Transverse colon (tissue), 4 donors: ENCODE results near the gene NUDT21. TPM values are rescaled to one million over a fixed set of nuclear protein-coding genes. Genes with fewer than 3 reads are reported as not detected.

Source experiments
- DNase-seq: peaks from one replicate; pipeline ENCODE4 v3.0.0-alpha.2; 2019
- H3K27ac ChIP-seq, 4 donors: fragments of 200-600 bp; sonication (generic); 2 replicates each; pipeline ENCODE4 v1.5.1; 2016 to 2018; ENCODE audit warnings: inconsistent platforms in 4 of 4
- H3K27me3 ChIP-seq: fragments of 200-600 bp; sonication (generic); 2 replicates; pipeline ENCODE4 v1.5.1; 2017; ENCODE audit warnings: inconsistent platforms
- H3K36me3 ChIP-seq, 4 donors: fragments of 200-600 bp; sonication (generic); 2 replicates each; pipeline ENCODE4 v1.5.1; 2017 to 2019; ENCODE audit warnings: inconsistent platforms in 4 of 4
- H3K4me1 ChIP-seq, 4 donors: fragments of 200-600 bp; sonication (generic); 2 replicates each; pipeline ENCODE4 v1.5.1; 2017 to 2020; ENCODE audit warnings: inconsistent platforms in 4 of 4
- H3K4me3 ChIP-seq, 4 donors: fragments of 200-600 bp; sonication (generic); 1 replicate in 1 of 4; 2 replicates in 3 of 4; pipeline versions ENCODE4 v1.5.1 to v1.6.1; 2017 to 2019; ENCODE audit warnings: inconsistent platforms in 4 of 4
- H3K9me3 ChIP-seq, 2 donors: fragments of 200-600 bp; sonication (generic); 2 replicates each; pipeline ENCODE4 v1.5.1; 2017 to 2019; ENCODE audit warnings: inconsistent platforms in 2 of 2
- EP300 ChIP-seq: sonication (generic); formaldehyde crosslinking; IDR thresholded peaks from one replicate; pipeline ENCODE4 v1.6.1; 2017; ENCODE audit warnings: antibody characterized with exemption, low read depth
- POLR2A ChIP-seq: fragments of 450-650 bp; IDR thresholded peaks from one replicate; pipeline ENCODE4 v1.6.1; 2016; ENCODE audit warnings: antibody characterized with exemption, mild to moderate bottlenecking, moderate library complexity
- POLR2AphosphoS5 ChIP-seq, 3 donors: sonication (generic); formaldehyde crosslinking; IDR thresholded peaks; one replicate each; pipeline ENCODE4 v1.6.1; 2016; ENCODE audit warnings: antibody characterized with exemption in 3 of 3
- WGBS, 2 donors: methylation state at CpG; one replicate each; pipeline ENCODE4 v1.1.5; 2018; ENCODE audit warnings: low coverage in 1 of 2; 5-methylcytosine and 5-hydroxymethylcytosine counted together
- in situ Hi-C, 4 donors: fragments of 200-750 bp; cut with MboI; loops; one replicate each; pipeline versions ENCODE4 v1.15.0 to v1.15.1; 2017; ENCODE audit warnings: low sequenced_read_pairs in 3 of 4, low pct_ligation_motif_present in 1 of 4, low pct_unique_long_range_greater_than_20kb in 1 of 4
- intact Hi-C: fragments of 100-400 bp; cut with DNase I; formaldehyde crosslinking; loops from one replicate; pipeline ENCODE4 v1.15.1; 2023; ENCODE audit warnings: low total_unique reads
- total RNA-seq, 4 donors: library from RNA; depleted of rRNA; stranded (reverse); fragments of >200 nt; gene quantifications; one replicate each; pipeline ENCODE4 v1.1.0, GENCODE V29; 2016
- TF ChIP-seq, protein P1 (sequence below), 5 experiments: fragments of 200-600 bp in 3 of 5; fragments of 450-650 bp in 2 of 5; sonication (generic) in 3 of 5; IDR thresholded peaks; 1 replicate in 2 of 5; 2 replicates in 3 of 5; pipeline ENCODE4 v1.5.1; 2016 to 2017; ENCODE audit warnings: antibody characterized with exemption in 5 of 5, inconsistent platforms in 3 of 5, mild to moderate bottlenecking in 2 of 5, moderate library complexity in 1 of 5

Gene NUDT21
- total RNA-seq, 4 donors from 2014 or later: 7.5 to 41.9 (median 23.0) TPM

DNA sequence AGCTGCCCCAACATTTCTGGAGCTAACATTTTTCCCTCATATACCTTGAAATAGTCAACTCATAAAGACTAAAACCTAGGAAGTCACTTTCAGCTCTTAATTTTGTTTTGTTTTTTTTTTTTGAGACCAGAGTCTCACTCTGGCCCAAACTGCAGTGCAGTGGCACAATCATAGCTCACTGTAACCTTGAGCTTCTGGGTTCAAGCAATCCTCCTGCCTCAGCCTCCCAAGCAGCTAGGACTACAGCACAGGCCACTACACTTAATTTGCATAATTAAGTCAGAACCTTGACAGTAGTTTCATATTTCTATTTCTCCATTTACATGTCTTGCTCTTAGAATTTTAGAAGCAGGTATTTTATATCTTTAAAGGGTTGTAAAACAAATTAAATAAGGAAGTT lies 30.5 kb downstream of the NUDT21 start:
- Histone ChIP-seq H3K4me1 (peaks cover 9 to 45% (median 22%) of the 10 kb centered on the region in 4 donors), H3K27me3 (no peaks in the 10 kb centered on the region), H3K36me3 (no peaks in the 10 kb centered on the region), H3K9me3 (no peaks in the 10 kb centered on the region), H3K27ac (no peak overlapping the region), H3K4me3 (no peak overlapping the region)
- intact Hi-C loops: no loop called here
- no peak for DNase-seq
- in situ Hi-C loops: no loop called here
- TF ChIP-seq, protein P1, sequence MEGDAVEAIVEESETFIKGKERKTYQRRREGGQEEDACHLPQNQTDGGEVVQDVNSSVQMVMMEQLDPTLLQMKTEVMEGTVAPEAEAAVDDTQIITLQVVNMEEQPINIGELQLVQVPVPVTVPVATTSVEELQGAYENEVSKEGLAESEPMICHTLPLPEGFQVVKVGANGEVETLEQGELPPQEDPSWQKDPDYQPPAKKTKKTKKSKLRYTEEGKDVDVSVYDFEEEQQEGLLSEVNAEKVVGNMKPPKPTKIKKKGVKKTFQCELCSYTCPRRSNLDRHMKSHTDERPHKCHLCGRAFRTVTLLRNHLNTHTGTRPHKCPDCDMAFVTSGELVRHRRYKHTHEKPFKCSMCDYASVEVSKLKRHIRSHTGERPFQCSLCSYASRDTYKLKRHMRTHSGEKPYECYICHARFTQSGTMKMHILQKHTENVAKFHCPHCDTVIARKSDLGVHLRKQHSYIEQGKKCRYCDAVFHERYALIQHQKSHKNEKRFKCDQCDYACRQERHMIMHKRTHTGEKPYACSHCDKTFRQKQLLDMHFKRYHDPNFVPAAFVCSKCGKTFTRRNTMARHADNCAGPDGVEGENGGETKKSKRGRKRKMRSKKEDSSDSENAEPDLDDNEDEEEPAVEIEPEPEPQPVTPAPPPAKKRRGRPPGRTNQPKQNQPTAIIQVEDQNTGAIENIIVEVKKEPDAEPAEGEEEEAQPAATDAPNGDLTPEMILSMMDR (IDR thresholded peaks at IDR 0.05): no peak
- no peak for TF ChIP-seq POLR2AphosphoS5 (IDR thresholded peaks at IDR 0.05)
- no peak for TF ChIP-seq POLR2A
- TF ChIP-seq EP300: no peak

GRCh38 chr16:56419740-56420548 lies 31.2 kb downstream of the NUDT21 start:
- no peak overlapping the region for H3K4me3 ChIP-seq
- H3K36me3 ChIP-seq: no peaks in the 10 kb centered on the region
- H3K4me1 ChIP-seq: peaks cover 9 to 46% (median 22%) of the 10 kb centered on the region in 4 donors
- DNase-seq: no peak
- 81 to 93% methylated on average over 5 to 8 of the region's 8 CpGs for WGBS, 2 donors
- in situ Hi-C loops: no loop called here
- H3K9me3 ChIP-seq: no peaks in the 10 kb centered on the region
- H3K27me3 ChIP-seq: no peaks in the 10 kb centered on the region
- H3K27ac ChIP-seq: no peak overlapping the region
- TF ChIP-seq, protein P1 (IDR thresholded peaks at IDR 0.05): no peak
- TF ChIP-seq POLR2AphosphoS5 (IDR thresholded peaks at IDR 0.05) (no peak), POLR2A (no peak), EP300 (no peak)
- intact Hi-C loops: no loop called here

DNA sequence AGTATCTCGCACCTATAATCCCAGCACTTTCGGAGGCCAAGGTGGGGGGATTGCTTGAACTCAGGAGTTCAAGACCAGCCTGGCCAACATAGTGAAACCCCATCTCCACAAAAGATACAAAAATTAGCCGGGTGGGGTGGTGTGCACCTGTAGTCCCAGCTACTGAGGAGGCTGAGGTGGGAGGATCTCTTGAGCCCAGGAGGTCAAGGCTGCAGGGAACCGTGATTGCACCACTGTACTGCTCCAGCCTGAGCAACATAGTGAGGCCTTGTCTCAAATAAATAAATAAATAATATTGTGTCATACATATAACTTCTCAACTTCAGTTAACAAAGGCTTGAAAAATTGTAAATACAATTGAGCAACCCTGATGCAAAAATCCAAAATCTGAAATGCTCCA lies 34.0 kb downstream of the NUDT21 start:
- Histone ChIP-seq H3K36me3 (peaks cover 0 to 3% (median under 1%) of the 10 kb centered on the region in 4 donors), H3K4me1 (peaks cover 0 to 27% (median 5%) of the 10 kb centered on the region in 4 donors), H3K27me3 (no peaks in the 10 kb centered on the region), H3K27ac (no peak overlapping the region), H3K4me3 (no peak overlapping the region), H3K9me3 (no peaks in the 10 kb centered on the region)
- intact Hi-C loops: no loop called here
- 91 to 100% methylated on average over 1 to 4 of the region's 4 CpGs for WGBS, 2 donors
- DNase-seq: no peak
- in situ Hi-C loops: no loop called here
- TF ChIP-seq POLR2AphosphoS5 (IDR thresholded peaks at IDR 0.05) (no peak), POLR2A (no peak), EP300 (no peak)
- TF ChIP-seq, protein P1 (IDR thresholded peaks at IDR 0.05): no peak

DNA sequence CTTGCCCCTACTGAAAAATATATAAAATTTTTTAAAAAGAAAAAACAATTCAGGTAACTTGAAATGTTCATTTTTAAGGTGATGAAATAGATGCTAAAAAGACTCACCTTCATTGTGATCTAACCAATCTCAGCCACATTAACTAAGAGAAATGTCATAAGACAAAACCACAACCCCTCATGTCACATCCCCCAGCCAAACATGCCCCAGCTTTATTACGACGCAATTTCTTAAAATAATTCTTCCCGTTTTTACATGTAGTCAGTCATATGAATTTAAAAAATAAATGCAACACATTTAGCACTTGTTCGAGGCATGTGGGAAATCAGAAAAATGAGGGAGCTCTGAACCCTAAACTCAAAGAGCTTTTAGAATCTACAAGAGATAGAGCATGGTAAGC lies 35.3 kb downstream of the NUDT21 start:
- H3K36me3 ChIP-seq: peaks cover 0 to 10% (median 2%) of the 10 kb centered on the region in 4 donors
- DNase-seq: no peak
- intact Hi-C loops: no loop called here
- H3K27me3 ChIP-seq: no peaks in the 10 kb centered on the region
- H3K4me1 ChIP-seq: peaks cover 0 to 14% (median 0%) of the 10 kb centered on the region in 4 donors
- WGBS, 2 donors: 70 to 93% methylated on average over 4 of the region's 4 CpGs
- H3K27ac ChIP-seq: no peak overlapping the region
- TF ChIP-seq, protein P1 (IDR thresholded peaks at IDR 0.05): no peak
- TF ChIP-seq POLR2A (no peak), EP300 (no peak), POLR2AphosphoS5 (IDR thresholded peaks at IDR 0.05) (no peak)
- H3K9me3 ChIP-seq: no peaks in the 10 kb centered on the region
- in situ Hi-C loops: no loop called here
- no peak overlapping the region for H3K4me3 ChIP-seq
